Measurements from ENCODE around the gene MACROD2.

MACROD2 gene

DNA sequence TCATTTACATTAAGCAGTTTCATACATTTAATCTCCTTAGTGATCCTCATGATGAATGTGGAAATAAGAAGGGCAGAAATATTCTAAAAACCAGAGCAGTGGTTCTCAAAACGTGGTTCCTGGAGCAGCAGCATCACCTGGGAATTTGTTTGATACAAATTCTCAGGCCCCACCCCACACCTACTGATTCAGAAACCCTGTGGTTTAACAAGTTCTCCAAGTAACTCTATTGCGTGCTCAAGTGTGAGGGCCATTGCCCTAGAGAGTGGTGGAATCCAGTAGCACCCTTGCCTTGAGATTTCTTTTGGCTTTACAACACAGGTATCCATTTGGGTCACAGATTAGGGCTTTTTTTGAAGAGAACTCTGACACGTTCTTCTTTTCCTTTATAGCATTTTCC lies 696.7 kb downstream of the MACROD2 start:
- no peak for DNase-seq

DNA sequence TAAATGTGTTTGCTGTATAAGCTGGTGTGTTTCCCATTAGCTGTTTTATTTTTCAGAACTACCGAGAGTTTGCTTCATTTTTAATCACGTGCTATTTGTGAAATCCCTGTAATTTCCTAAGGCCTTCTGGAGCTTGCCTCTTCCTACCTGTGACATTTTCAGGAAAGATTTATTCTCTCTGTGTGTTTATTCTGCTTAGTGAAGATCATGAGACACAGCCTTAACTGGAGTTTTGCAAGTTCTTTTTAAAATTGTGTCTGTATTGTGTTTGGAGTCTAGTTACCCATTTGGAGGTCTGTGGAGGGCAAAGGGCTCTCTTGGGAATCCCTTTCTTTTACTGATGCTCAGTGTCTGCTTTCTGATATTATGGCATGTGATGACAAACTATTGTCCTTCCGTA lies 701.2 kb downstream of the MACROD2 start:
- no peak for DNase-seq

DNA sequence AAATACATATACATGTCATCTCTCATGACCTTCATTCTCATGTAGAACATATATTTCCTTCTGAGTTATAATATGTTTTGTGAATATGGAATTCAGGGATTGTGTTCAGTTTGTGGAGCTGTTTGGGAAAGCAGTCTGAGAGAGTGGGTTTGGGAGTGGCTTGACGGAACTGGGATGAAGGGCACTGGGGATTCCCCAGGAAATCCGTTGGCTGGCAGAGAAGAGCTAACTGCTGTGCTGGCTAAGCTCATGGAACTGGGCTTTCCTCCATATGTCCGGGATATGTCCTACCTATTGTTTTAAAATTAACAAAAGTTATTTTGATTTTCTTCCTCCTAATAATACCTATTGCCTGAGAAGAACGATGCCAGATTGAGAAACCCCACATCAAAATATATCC lies 701.6 kb downstream of the MACROD2 start:
- no peak for DNase-seq

DNA sequence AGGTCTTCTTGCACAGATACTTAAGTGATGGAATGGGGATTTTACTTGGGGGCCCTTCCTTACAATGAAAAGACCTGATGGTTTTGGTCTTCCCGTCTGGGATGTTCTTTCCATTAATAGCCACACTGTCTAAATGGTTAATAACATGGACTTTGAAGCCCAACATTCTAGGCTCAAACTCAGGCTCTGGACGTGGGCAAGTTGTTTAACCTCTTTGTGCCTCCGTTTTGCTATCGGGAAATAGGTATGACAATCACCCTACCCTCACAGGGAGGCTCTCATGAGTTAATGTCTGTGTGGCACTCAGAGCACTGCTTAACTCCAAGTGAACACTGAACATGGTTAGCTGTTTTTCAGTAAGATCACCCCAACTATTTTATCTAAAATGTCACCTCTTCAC lies 702.8 kb downstream of the MACROD2 start:
- DNase-seq, result no peak

DNA sequence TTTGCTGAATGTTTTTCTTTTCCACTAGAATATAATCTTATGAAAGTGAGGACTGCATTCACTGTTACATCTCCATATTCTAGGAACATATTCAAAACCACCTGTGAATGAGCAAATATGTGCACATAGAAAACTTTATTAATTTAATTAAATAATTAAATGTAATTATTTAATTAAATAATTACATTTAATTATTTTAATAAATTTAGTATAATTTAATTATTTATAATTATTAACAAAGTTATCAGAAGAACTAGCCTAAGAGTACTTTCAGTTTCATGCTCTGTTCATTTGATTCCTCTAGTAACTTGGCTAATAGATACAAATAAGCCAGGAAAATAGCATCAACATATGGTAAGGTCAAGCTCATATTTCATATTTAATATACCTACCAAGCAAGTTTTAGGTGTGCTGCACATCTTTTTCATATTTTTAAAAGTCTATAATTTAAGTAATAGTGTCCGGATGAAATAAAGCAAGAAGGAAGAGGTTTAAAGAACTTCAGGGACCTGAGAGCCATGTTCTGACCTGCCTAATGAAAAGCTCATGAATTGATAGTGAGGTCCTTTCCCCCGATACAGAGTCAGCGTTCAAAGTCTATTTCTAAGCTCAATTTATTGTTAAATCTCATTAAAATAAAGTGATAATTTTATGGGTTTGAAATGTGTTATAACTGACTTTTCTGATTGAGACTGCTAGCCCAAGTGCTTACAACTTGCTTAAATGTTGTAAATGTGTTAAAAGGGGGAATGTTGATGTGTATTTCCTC lies 703.5 kb downstream of the MACROD2 start:
- no peak for DNase-seq

DNA sequence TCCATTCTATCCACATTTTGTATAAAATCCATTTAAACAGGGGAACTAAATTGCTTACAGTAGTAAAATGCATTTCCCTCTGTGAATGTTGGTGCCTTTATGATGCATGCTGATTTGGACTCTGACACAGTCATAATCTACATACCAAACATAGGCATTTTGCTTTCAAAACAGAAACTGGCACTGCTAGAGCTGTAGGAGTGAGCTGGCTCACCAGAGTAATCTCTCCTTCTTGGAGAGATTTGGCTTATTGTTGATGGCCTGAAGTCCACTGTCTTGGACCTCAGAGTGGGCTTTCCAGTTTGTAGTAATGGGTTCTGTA lies 705.3 kb downstream of the MACROD2 start:
- DNase-seq, result no peak

DNA sequence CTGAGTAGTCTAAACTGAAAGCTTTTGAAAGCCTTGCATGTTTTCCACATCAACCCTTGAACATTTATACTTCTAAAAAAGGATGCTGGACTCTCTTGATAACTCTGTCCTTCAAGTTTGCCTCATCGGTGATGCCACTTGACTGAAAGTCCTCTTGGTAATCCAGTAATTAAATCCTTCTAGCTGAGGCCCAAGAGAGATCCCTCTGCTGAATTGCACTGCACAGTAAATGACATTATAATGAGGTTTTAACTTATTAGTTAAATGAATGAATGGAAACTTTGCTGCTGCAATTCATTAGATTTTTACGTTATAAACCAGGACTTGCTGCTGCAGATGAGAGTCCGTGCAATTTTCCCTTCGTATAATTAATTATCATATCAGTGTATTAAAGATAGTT lies 706.0 kb downstream of the MACROD2 start:
- DNase-seq, result no peak

DNA sequence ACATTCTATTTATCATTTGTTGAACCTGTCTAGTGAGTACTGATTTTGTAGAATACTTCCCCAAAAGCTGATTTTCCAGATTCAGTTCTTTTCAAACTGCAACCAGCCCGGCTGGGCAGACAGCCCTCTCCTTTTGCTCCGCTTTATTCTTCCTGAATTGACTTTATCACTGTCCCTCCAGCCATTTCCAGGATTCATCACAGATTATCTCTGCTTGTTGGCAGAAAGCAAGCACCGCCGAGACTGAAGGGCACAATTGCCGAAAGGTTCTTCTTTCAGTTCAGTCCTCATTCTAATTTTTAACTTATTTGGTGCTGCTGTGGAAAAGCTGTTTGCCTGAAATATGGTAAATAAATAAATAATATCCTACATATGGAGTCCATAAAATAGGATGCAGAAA lies 711.2 kb downstream of the MACROD2 start:
- no peak for DNase-seq

DNA sequence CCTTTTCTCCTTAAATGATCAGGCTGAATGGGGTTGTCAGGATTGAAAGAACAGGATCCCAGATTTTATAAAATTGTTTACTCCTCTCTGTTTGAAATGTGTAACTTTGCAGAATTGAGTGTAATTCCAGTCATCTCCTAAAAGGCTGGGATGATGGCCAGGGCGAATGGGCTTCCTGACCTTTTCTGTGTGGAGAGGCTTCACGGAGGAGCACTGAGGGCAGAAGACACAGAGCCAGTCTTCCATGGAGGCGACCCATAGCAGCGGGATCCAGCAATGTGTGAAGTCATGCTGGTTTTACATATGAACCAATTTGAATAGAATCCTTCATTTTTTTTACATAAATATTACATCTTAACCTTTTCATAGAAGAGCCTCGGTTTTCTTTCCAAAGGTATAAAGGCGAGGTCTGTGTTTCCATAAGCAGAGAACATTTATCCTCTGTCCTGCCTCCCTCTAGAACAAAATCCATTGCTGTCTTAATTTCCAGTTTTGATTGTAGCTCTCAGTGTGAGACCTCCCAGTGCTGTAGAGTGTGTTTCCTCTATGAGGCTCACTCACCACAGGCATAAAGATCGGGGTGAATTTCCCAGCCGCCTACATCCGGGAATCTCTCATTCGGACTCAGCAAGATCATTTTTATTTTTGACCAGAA lies 711.8 kb downstream of the MACROD2 start:
- DNase-seq, result no peak

DNA sequence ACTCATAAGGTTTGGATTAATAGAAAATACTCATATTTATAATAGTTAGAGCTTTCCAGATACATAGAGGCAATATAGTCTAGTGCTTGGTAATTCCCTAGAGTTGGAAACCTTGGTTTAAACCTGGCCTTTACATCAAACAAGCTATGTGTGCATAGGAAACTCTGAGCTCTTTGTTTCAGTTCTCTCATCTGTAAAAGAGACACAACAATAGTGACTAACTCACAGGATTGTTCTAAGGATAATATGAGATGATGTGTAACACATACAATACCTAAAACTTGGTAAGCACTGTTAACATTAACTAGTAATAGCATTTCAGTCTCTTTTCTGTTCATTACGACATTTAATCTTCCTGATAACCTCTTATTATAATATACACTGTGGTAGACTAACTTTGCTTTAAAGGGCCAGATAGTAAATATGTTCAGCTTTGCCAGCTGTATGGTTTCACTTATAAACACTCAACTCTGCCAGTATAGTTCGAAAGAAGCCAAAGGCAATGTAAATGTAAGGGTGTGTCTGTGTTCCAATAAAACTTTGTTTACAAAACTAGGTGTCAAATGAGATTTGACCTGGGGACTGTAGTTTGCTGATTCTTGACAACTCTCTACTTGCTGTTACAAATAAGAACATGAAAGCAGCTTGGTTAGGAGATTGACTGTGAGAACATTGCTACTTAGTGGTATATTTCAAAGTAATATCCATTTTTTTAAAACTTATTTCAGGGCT lies 712.7 kb downstream of the MACROD2 start:
- DNase-seq, result no peak

DNA sequence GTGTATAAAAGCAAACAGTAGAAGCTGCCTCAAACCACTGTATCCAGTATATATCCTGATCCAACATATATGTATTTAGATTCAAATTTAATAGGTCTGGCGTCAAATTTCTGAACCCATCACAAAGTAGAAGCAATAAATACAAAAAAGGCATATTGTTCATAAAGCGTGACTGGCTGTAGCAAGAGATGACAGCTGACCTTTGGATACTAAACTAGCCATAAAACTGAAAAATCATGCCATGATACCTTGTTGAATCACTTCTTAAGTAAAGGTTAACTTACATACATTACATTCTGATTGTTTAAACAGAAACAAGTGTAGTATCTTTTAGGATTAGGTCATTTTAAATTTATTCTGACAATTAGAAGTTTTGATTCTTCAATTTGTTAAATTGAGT lies 714.1 kb downstream of the MACROD2 start:
- DNase-seq, result no peak

DNA sequence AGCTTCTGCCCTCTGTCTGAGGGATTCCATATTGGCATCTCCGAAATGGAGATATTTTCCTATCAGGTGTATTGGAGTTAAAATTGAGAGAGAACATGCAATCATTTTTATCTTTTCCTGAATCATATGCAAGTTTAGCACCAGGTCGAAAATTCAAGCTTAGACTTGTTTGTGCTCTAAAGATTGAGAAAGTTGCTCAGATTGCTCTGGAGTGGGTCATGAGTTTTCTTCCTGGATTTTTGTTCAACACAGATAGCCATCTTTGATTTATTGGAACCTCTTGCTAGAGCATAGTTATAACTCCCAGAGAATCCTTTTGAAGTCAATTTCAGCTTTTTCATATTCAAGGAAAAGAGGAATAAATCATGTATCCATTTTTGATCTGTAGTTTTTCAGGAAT lies 715.6 kb downstream of the MACROD2 start:
- no peak for DNase-seq

DNA sequence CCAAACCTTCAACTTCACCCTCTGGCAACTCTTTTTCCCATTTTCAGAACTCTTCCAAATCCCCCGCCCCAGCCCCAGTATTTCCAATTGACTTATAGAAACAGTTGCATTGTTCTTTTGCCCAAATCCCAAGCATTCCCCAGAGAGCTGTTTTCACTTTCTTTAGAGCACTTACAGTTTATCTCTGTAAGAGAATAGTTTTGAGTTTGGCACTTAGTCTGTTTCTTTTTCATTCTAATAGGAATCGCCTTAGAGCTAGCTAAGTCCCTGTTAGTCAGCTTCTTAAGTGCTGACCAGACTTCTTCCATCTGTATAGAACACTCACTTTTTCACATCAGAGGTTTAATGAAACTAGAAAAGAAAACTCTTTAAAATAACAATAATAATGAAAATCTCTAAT lies 716.3 kb downstream of the MACROD2 start:
- no peak for DNase-seq

DNA sequence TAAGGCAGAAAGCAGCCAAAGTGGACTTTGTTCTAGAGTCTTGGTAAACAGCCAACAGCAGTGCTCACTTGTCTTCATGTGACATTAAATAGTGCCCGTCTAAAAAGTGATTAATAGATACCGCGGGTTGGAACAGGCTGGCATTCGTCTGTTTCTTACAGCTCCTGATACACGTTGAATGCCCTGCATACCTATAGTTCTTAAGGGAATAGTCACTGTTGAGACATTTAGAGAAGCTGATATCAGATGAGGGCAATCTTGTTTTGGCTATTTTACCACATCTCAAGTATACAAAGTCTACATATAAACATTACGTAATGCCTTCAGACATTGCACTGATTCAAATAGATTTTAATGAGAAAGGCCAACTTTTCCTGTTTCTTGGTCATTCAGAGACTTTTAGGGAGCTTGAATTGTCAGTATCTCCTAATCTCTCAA lies 717.0 kb downstream of the MACROD2 start:
- no peak for DNase-seq

DNA sequence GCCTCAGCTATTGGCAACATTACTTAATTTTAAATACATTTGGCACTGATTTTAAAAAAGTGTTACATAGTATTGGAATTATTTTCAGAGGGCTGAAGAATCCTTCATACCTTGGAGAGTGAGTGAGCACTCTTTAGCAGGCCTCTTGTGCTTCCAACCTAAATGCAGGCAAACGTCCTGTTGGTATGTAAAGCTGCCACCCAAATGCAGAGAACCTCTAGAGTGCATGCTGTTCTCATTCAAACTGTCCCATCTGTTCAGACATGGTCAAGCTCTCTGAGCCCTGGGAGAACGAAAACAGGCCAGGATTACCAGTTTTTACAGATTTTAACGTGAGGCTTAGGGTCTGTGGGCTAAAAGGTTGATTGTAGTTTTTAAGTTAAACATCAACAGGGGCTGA lies 720.1 kb downstream of the MACROD2 start:
- DNase-seq, result no peak

DNA sequence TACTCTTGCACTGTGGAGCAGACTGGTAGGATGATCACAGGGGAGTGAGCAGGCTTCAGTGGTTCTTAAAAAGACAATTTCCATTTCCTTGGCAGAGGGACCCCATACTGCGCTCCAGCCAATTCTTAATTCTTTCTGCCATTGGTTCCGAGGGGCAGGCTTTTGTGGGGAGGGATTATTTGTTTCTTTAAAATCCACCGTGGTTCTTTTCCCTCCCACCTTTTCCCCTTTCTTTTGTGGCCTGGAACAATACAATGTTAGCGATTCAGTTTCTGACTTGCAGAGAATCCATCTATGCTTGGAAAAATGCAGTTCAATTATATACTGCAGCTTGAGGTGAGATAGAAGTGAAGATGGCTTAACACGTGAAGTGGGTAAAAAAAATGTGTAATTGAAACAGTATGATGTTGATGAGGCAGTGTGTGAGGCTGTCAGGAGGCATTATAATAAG lies 721.1 kb downstream of the MACROD2 start:
- DNase-seq, result no peak

DNA sequence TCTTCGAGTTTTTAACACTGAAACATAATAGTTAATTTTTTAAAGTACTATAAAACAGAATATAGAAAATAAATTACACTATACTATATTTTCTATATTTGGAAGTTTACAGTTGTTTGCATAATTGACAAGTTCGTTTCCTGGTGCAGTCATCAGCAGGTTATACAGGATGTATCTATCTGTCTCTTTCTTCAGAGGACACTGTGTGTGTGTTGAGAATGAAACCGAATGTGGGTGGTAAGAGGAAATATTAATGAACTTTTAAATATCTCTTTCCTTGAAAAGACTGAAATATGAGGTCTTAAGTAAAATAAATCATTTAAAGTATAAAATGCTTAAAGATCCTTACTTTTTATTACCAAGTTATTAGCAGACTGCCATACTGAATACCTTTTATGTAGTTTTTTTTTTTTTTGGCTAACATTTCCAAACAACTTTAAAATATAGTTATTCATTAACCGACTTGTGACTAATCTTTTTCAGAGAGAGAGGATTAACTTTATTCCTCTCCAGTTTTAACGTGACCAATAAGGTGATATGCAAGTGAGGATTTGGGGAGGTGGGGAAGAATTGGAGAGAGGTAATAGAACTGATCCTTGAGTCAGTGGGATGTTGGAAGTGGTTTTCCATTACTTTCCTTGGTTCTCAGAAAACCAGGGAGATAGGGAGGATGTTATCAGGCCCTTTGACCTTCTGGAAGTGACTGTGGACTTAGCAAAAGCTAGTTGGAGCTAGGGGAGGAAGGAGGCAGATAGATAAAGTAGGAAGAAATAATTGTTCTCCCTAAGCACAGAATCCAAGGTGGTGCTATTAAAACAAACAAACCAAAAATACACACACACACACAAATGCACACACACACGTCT lies 722.1 kb downstream of the MACROD2 start:
- no peak for DNase-seq

DNA sequence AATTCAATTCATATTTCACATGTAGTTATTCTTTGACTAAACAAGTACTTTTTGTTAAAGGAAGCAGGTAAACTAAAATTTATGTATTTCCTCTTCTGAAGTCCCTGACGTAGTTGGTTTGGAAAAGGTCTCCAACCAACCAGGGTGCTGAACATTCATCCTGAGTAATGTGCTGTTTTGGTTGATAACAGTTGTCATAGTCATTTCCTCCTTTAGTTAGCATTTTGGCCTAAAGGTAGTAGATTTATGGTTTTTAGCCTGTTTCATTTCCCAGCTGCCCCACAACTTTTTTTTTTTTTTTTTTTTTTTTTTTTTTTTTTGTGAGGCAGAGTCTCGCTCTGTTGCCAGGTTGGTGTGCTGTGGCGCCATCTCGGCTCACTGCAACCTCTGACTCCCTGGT lies 724.9 kb downstream of the MACROD2 start:
- DNase-seq, result no peak

DNA sequence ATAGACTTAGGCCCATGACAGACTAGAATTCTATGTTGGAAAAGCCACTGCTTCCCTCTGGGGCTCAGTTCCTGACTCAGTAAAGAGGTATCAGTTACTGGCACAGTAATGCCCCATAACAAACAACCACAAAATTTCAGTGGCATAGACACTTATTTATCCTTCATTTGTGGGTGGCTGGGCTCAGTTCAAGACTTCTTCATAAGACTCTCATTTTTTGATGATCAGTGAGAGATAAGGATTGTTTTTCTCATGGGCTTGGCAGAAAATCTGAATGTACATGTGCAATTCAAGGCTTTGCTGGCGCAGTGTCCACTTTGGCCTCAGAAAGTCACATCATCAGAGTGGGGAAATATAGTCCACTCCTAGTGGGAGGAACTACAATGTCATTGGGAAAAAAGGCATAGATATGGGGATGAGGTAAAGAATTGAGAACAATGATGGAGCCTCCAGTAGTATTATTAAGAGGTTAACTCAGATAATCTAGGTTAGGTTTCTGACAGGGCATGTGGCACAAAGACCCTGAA lies 726.7 kb downstream of the MACROD2 start:
- DNase-seq, result no peak

DNA sequence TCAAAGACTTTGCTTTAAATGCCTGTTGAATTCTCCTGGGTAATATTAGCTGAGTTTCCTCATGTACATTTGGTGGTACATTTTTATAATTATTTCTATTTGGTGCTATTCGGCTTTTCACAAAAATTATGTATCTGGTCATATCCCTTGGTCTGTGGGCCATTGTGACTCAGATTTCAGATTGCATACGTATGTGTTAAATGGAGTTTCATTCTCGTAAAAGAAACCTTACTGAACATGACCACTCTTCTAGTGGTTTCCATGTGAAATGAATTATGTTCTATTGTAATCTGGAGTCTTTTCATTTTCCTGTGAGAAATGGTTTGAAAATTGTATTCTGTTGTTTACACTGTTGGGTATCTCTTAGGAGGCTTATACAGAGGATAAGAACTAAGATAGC lies 728.3 kb downstream of the MACROD2 start:
- DNase-seq, result no peak

DNA sequence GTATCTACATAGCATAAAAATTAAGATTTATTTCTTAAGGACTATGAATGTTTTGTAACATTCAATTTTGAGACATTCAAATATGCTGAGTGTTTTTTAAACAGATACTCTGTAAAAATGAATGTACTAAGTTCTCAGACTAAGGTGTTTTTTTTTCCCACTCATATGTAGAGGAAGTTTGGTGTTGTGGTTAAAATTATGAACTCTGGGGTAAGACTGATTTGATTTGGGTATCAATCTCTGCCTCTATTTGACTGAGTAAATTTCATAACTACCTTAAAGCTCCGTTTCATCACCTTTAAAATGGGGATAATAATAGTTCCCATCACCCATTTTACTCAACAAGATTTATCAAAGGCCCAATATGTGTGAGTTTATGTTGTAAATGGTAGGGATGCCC lies 728.7 kb downstream of the MACROD2 start:
- no peak for DNase-seq

DNA sequence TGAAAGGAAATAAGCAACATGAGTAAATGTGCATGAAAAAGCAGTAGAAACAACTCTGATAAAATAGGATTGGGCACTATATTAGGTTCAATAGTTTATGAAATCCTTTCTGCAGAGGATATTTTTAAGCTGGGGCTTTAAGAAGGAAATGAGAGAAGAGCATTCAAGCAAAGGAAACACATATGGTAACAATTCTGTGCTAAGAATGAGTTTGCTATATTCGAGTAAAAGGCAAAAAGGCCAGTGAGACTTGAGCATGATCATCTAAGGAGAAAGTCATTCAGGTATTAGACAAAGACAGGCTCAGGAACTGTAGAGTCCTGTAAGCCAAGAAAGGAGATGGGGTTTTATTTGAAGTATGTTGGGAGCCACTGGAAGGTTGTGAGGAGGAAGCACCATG lies 729.2 kb downstream of the MACROD2 start:
- no peak for DNase-seq

DNA sequence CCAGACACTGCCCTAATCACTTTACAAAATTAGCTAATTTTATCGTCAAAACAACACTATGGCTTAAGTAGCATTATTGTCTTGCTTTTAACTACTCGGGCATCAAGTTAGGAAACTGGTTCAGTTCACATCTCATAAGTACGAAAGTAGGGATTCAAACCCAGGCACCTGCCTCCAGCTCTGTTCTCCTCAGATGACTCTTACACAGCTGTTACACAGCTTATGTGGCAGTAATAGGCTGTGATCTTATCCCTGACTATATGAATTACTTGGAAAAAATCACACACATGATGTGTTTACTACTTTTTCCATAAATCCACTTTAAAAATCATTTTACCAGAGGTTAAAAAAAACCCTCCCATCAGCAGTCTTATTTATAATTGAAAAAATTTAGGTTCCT lies 731.3 kb downstream of the MACROD2 start:
- no peak for DNase-seq
